CD14-positive monocyte (primary cell): Measurements from ENCODE around the gene OOSP4A. TPM values are rescaled to one million over a fixed set of nuclear protein-coding genes. Genes with fewer than 3 reads are reported as not detected.

ENCODE experiments used
- DNase-seq, 3 donors: peaks; one replicate each; pipeline ENCODE4 v3.0.0-alpha.2; 2011 to 2022
- H2AFZ ChIP-seq: 2 replicates; pipeline ENCODE4 v1.6.0; 2012; ENCODE audit warnings: mild to moderate bottlenecking, low read depth, low read length, inconsistent platforms; ENCODE audit not compliant: insufficient read depth, poor library complexity, severe bottlenecking
- H3K27ac ChIP-seq, 2 donors: 1 replicate in 1 of 2; 2 replicates in 1 of 2; pipeline ENCODE4 v1.5.1; 2012 to 2013; ENCODE audit warnings: low read length in 2 of 2, control low read depth in 1 of 2, inconsistent platforms in 1 of 2, low read depth in 1 of 2, mild to moderate bottlenecking in 1 of 2
- H3K27me3 ChIP-seq, 2 donors: one replicate each; pipeline versions ENCODE4 v1.6.0 to v1.6.1; 2011 to 2013; ENCODE audit warnings: low read length in 2 of 2; ENCODE audit not compliant: control insufficient read depth in 2 of 2, insufficient read depth in 2 of 2
- H3K36me3 ChIP-seq, 2 donors: replicated peaks in 1 of 2; 1 replicate in 1 of 2; 2 replicates in 1 of 2; pipeline versions ENCODE4 v1.5.1 to v1.6.1; 2012 to 2013; ENCODE audit warnings: low read length in 2 of 2, control low read depth in 1 of 2, inconsistent platforms in 1 of 2, mild to moderate bottlenecking in 1 of 2; ENCODE audit not compliant: insufficient read depth in 2 of 2, control insufficient read depth in 1 of 2
- H3K4me1 ChIP-seq, 2 donors: 1 replicate in 1 of 2; 2 replicates in 1 of 2; pipeline versions ENCODE4 v1.5.1 to v1.6.1; 2012 to 2013; ENCODE audit warnings: low read length in 2 of 2, control low read depth in 1 of 2, inconsistent platforms in 1 of 2, mild to moderate bottlenecking in 1 of 2, moderate library complexity in 1 of 2; ENCODE audit not compliant: insufficient read depth in 2 of 2, control insufficient read depth in 1 of 2
- H3K4me2 ChIP-seq: replicated peaks from 2 replicates; pipeline ENCODE3; 2012; ENCODE audit warnings: low read length, moderate library complexity, mild to moderate bottlenecking; ENCODE audit not compliant: poor library complexity, severe bottlenecking; ENCODE audit errors: extremely low read depth
- H3K4me3 ChIP-seq, 3 experiments: fragments of 200-600 bp in 1 of 3; sonication (generic) in 1 of 3; replicated peaks in 1 of 3; 1 replicate in 2 of 3; 2 replicates in 1 of 3; pipeline ENCODE4 v1.5.1; 2011 to 2013; ENCODE audit warnings: low read length in 3 of 3, mild to moderate bottlenecking in 3 of 3, control low read depth in 2 of 3, low read depth in 2 of 3, inconsistent platforms in 1 of 3, moderate library complexity in 1 of 3
- H3K79me2 ChIP-seq: 2 replicates; pipeline ENCODE4 v1.6.0; 2012; ENCODE audit warnings: mild to moderate bottlenecking, control low read depth, inconsistent platforms, low read length, moderate library complexity; ENCODE audit not compliant: insufficient read depth
- H3K9ac ChIP-seq: 2 replicates; pipeline ENCODE4 v1.6.0; 2017; ENCODE audit warnings: low read length, mild to moderate bottlenecking; ENCODE audit not compliant: insufficient read depth, poor library complexity, severe bottlenecking
- H3K9me3 ChIP-seq, 2 donors: replicated peaks in 1 of 2; 1 replicate in 1 of 2; 2 replicates in 1 of 2; pipeline versions ENCODE4 v1.5.1 to v1.6.1; 2012 to 2013; ENCODE audit warnings: low read length in 2 of 2, control low read depth in 1 of 2; ENCODE audit not compliant: control insufficient read depth in 1 of 2, insufficient read depth in 1 of 2
- H4K20me1 ChIP-seq: 2 replicates; pipeline ENCODE4 v1.6.0; 2012; ENCODE audit warnings: mild to moderate bottlenecking, low read length, control low read depth, moderate library complexity; ENCODE audit not compliant: insufficient read depth
- H3K27ac Mint-ChIP-seq, 7 donors: one replicate each; pipeline ENCODE4 v1.8.0; 2020; ENCODE audit warnings: mild to moderate bottlenecking in 7 of 7, mixed read lengths in 7 of 7, moderate library complexity in 6 of 7, inconsistent platforms in 2 of 7
- H3K27me3 Mint-ChIP-seq, 3 donors: one replicate each; pipeline ENCODE4 v1.8.0; 2021 to 2022; ENCODE audit warnings: low read depth in 3 of 3, mild to moderate bottlenecking in 3 of 3, mixed read lengths in 3 of 3, moderate library complexity in 3 of 3, inconsistent platforms in 1 of 3
- H3K36me3 Mint-ChIP-seq, 2 donors: one replicate each; pipeline ENCODE4 v1.8.0; 2020; ENCODE audit warnings: mixed read lengths in 2 of 2, inconsistent platforms in 1 of 2, mild to moderate bottlenecking in 1 of 2
- H3K4me1 Mint-ChIP-seq: one replicate; pipeline ENCODE4 v1.8.0; 2020; ENCODE audit warnings: mild to moderate bottlenecking, mixed read lengths
- H3K4me3 Mint-ChIP-seq, 2 donors: one replicate each; pipeline ENCODE4 v1.8.0; 2020; ENCODE audit warnings: mild to moderate bottlenecking in 2 of 2, mixed read lengths in 2 of 2, moderate library complexity in 1 of 2
- H3K9me3 Mint-ChIP-seq, 7 donors: one replicate each; pipeline ENCODE4 v1.8.0; 2020 to 2022; ENCODE audit warnings: mixed read lengths in 7 of 7, mild to moderate bottlenecking in 6 of 7, moderate library complexity in 6 of 7, inconsistent platforms in 2 of 7
- WGBS: methylation state at CpG from one replicate; pipeline ENCODE4 v1.1.5; 2013; ENCODE audit warnings: missing lambda C conversion rate; ENCODE audit not compliant: insufficient coverage; 5-methylcytosine and 5-hydroxymethylcytosine counted together
- intact Hi-C, 2 donors: fragments of 100-400 bp; cut with micrococcal nuclease; formaldehyde crosslinking; loops; one replicate each; pipeline versions ENCODE4 v1.15.0 to v1.15.1; 2023
- polyA plus RNA-seq, 3 donors: library from polyadenylated mRNA; depleted of rRNA in 1 of 3; unstranded in 2 of 3; stranded (reverse) in 1 of 3; fragments of 300-500 nt in 2 of 3; fragments of >200 nt in 1 of 3; fragmentation: Illumina TruSeq in 2 of 3; gene quantifications; 1 replicate in 2 of 3; 2 replicates in 1 of 3; pipeline ENCODE4 v1.2.3, GENCODE V29; 2012 to 2021
- TF ChIP-seq, protein P1 (sequence below): fragments of 200-600 bp; IDR thresholded peaks from one replicate; pipeline ENCODE4 v1.8.0; 2022; ENCODE audit warnings: antibody characterized with exemption, mild to moderate bottlenecking

OOSP4A gene
- polyA plus RNA-seq, 3 donors: not detected

DNA sequence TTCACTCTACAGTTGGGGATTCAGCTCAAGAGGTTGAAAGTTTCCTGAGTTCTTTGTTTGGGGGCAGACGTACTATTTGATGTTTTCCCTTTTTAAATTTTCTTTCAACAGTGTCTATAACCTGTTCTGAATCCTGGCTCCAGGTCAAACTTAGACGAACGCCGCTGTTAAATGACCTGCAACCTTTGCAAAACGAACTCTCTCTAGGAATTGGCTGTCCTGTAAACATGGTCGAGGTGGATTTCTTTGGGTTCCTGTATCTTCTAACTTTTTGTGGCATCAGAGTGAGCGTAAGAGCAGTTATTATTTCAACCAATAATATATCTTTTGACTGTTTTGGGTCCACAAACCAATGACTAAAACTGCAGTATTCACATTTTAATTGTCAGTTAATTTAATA lies 1.6 kb downstream of the OOSP4A start:
- H3K4me1 ChIP-seq: no peaks in the 10 kb centered on the region
- no peaks in the 10 kb centered on the region for H3K36me3 ChIP-seq
- no peaks in the 10 kb centered on the region for H3K36me3 Mint-ChIP-seq
- H4K20me1 ChIP-seq: no peaks in the 10 kb centered on the region
- no peak overlapping the region for H3K9ac ChIP-seq
- H3K27me3 ChIP-seq: no peaks in the 10 kb centered on the region
- no peak overlapping the region for H3K4me3 ChIP-seq
- peaks cover 3% of the 10 kb centered on the region for H3K4me1 Mint-ChIP-seq
- H2AFZ ChIP-seq: no peak overlapping the region
- H3K9me3 Mint-ChIP-seq: peaks cover 0 to 4% (median 0%) of the 10 kb centered on the region in 7 donors
- no peak for DNase-seq
- H3K4me3 Mint-ChIP-seq: no peak overlapping the region
- no peak overlapping the region for H3K27ac ChIP-seq
- no peaks in the 10 kb centered on the region for H3K27me3 Mint-ChIP-seq
- intact Hi-C loops: no loop called here
- TF ChIP-seq, protein P1, sequence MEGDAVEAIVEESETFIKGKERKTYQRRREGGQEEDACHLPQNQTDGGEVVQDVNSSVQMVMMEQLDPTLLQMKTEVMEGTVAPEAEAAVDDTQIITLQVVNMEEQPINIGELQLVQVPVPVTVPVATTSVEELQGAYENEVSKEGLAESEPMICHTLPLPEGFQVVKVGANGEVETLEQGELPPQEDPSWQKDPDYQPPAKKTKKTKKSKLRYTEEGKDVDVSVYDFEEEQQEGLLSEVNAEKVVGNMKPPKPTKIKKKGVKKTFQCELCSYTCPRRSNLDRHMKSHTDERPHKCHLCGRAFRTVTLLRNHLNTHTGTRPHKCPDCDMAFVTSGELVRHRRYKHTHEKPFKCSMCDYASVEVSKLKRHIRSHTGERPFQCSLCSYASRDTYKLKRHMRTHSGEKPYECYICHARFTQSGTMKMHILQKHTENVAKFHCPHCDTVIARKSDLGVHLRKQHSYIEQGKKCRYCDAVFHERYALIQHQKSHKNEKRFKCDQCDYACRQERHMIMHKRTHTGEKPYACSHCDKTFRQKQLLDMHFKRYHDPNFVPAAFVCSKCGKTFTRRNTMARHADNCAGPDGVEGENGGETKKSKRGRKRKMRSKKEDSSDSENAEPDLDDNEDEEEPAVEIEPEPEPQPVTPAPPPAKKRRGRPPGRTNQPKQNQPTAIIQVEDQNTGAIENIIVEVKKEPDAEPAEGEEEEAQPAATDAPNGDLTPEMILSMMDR: no peak
- no peak overlapping the region for H3K4me2 ChIP-seq
- no peaks in the 10 kb centered on the region for H3K9me3 ChIP-seq
- 96% methylated on average over 4 of the region's 7 CpGs for WGBS
- no peak overlapping the region for H3K27ac Mint-ChIP-seq
- no peaks in the 10 kb centered on the region for H3K79me2 ChIP-seq

DNA sequence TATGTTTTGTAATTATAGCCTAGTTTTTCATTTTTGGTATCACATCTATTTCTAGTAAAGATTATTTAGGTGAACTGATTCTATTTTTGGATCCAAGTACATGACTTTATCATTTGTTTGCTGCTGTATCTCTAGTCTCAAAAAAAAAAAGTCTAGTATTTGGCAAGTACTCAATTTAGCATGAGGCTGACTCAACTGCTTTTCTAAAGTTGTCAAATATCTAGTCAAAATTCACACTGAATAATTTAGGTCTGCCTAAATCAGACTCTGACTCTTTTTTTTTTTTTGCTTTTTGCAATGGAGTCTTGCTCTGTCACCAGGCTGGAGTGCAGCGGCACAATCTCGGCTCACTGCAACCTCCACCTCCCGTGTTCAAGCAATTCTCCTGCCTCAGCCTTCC lies 2.4 kb downstream of the OOSP4A start:
- no peak overlapping the region for H3K4me2 ChIP-seq
- H3K9me3 ChIP-seq: no peaks in the 10 kb centered on the region
- no peaks in the 10 kb centered on the region for H3K36me3 ChIP-seq
- no CpG with 5 or more reads among the region's 3 CpGs for WGBS
- no peak for DNase-seq
- no peaks in the 10 kb centered on the region for H3K4me1 ChIP-seq
- H3K79me2 ChIP-seq: no peaks in the 10 kb centered on the region
- no peaks in the 10 kb centered on the region for H3K27me3 Mint-ChIP-seq
- no peak overlapping the region for H2AFZ ChIP-seq
- no peaks in the 10 kb centered on the region for H3K4me1 Mint-ChIP-seq
- H3K36me3 Mint-ChIP-seq: no peaks in the 10 kb centered on the region
- H3K9ac ChIP-seq: no peak overlapping the region
- no peak overlapping the region for H3K27ac ChIP-seq
- H3K27ac Mint-ChIP-seq: no peak overlapping the region
- no peaks in the 10 kb centered on the region for H4K20me1 ChIP-seq
- TF ChIP-seq, protein P1: no peak
- H3K27me3 ChIP-seq: no peaks in the 10 kb centered on the region
- H3K4me3 ChIP-seq: no peak overlapping the region
- peaks cover 0 to 3% (median 0%) of the 10 kb centered on the region in 7 donors for H3K9me3 Mint-ChIP-seq
- intact Hi-C loops: no loop called here
- no peak overlapping the region for H3K4me3 Mint-ChIP-seq
